ENCODE data around the gene TAF12.

- TF ChIP-seq POLR2A (IDR thresholded peaks at IDR 0.05; ENCODE audit: low read depth) (no peak), EP300 (IDR thresholded peaks at IDR 0.05) (no peak), POLR2AphosphoS5 (IDR thresholded peaks at IDR 0.05) (no peak)
- TF ChIP-seq, protein P1, sequence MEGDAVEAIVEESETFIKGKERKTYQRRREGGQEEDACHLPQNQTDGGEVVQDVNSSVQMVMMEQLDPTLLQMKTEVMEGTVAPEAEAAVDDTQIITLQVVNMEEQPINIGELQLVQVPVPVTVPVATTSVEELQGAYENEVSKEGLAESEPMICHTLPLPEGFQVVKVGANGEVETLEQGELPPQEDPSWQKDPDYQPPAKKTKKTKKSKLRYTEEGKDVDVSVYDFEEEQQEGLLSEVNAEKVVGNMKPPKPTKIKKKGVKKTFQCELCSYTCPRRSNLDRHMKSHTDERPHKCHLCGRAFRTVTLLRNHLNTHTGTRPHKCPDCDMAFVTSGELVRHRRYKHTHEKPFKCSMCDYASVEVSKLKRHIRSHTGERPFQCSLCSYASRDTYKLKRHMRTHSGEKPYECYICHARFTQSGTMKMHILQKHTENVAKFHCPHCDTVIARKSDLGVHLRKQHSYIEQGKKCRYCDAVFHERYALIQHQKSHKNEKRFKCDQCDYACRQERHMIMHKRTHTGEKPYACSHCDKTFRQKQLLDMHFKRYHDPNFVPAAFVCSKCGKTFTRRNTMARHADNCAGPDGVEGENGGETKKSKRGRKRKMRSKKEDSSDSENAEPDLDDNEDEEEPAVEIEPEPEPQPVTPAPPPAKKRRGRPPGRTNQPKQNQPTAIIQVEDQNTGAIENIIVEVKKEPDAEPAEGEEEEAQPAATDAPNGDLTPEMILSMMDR (IDR thresholded peaks at IDR 0.05): no peak
These were observed 26.3 kb upstream of the TAF12 start for GRCh38 chr1:28668956-28669723.

Measured in esophagus muscularis mucosa (tissue), 4 donors.